ENCODE measurements around the gene FOXP4. TPM values are rescaled to one million over a fixed set of nuclear protein-coding genes. Genes with fewer than 3 reads are reported as not detected.
"Not testable (repeated sequence)": the region's sequence is repeated elsewhere in the genome, so short reads cannot be mapped to it uniquely, and the experiment has no call there.

FOXP4 gene
- polyA plus RNA-seq, 4 donors: 13.8 to 150 (median 16.4) TPM

GRCh38 chr6:41614715-41615114 lies 68.5 kb downstream of the FOXP4 start:
- FAIRE-seq (no peak), DNase-seq (no peak)
- Histone ChIP-seq H3K27ac (ENCODE audit: low read depth in 1 of 3, low read length in 2 of 3) (no peak overlapping the region), H3K36me3 (ENCODE audit: control insufficient read depth in 3 of 3, insufficient read depth in 2 of 3, low read depth in 1 of 3, low read length in 3 of 3) (no peaks in the 10 kb centered on the region), H3K27me3 (ENCODE audit: control insufficient read depth in 3 of 3, insufficient read depth in 3 of 3, low read length in 3 of 3) (peaks cover 0 to 5% (median 4%) of the 10 kb centered on the region in 3 donors), H3K9me3 (ENCODE audit: control insufficient read depth in 2 of 2, insufficient read depth in 1 of 2, low read depth in 1 of 2, low read length in 1 of 2) (peaks cover 0 to 5% of the 10 kb centered on the region in 2 donors), H3K4me3 (ENCODE audit: low read depth in 1 of 3, low read length in 3 of 3) (no peak overlapping the region), H3K4me1 (ENCODE audit: control insufficient read depth in 3 of 3, insufficient read depth in 2 of 3, low read depth in 1 of 3, low read length in 2 of 3) (no peaks in the 10 kb centered on the region)
- 80 to 93% (median 89%) methylated on average over 2 of the region's 2 CpGs for WGBS, 3 donors

GRCh38 chr6:41615311-41615710 lies 69.1 kb downstream of the FOXP4 start:
- Histone ChIP-seq H3K36me3 (ENCODE audit: control insufficient read depth in 3 of 3, insufficient read depth in 2 of 3, low read depth in 1 of 3, low read length in 3 of 3) (no peaks in the 10 kb centered on the region), H3K4me1 (ENCODE audit: control insufficient read depth in 3 of 3, insufficient read depth in 2 of 3, low read depth in 1 of 3, low read length in 2 of 3) (no peaks in the 10 kb centered on the region), H3K9me3 (ENCODE audit: control insufficient read depth in 2 of 2, insufficient read depth in 1 of 2, low read depth in 1 of 2, low read length in 1 of 2) (peaks cover 0 to 5% of the 10 kb centered on the region in 2 donors), H3K27ac (ENCODE audit: low read depth in 1 of 3, low read length in 2 of 3) (no peak overlapping the region), H3K4me3 (ENCODE audit: low read depth in 1 of 3, low read length in 3 of 3) (no peak overlapping the region), H3K27me3 (ENCODE audit: control insufficient read depth in 3 of 3, insufficient read depth in 3 of 3, low read length in 3 of 3) (peaks cover 0 to 5% (median 4%) of the 10 kb centered on the region in 3 donors)
- WGBS, 3 donors: 75 to 90% (median 85%) methylated on average over 7 of the region's 7 CpGs
- no peak for DNase-seq
- no peak for FAIRE-seq

GRCh38 chr6:41618598-41618997 lies 72.4 kb downstream of the FOXP4 start:
- H3K27ac ChIP-seq (ENCODE audit: low read depth in 1 of 3, low read length in 2 of 3): no peak overlapping the region
- H3K4me3 ChIP-seq (ENCODE audit: low read depth in 1 of 3, low read length in 3 of 3): no peak overlapping the region
- no peak for FAIRE-seq
- no peaks in the 10 kb centered on the region for H3K36me3 ChIP-seq (ENCODE audit: control insufficient read depth in 3 of 3, insufficient read depth in 2 of 3, low read depth in 1 of 3, low read length in 3 of 3)
- WGBS, 3 donors: 62 to 86% (median 74%) methylated on average over 3 of the region's 3 CpGs
- H3K4me1 ChIP-seq (ENCODE audit: control insufficient read depth in 3 of 3, insufficient read depth in 2 of 3, low read depth in 1 of 3, low read length in 2 of 3): peaks cover 0 to 9% (median 0%) of the 10 kb centered on the region in 3 donors
- DNase-seq: no peak
- peaks cover 0 to 5% (median 4%) of the 10 kb centered on the region in 3 donors for H3K27me3 ChIP-seq (ENCODE audit: control insufficient read depth in 3 of 3, insufficient read depth in 3 of 3, low read length in 3 of 3)
- peaks cover 0 to 9% of the 10 kb centered on the region in 2 donors for H3K9me3 ChIP-seq (ENCODE audit: control insufficient read depth in 2 of 2, insufficient read depth in 1 of 2, low read depth in 1 of 2, low read length in 1 of 2)

GRCh38 chr6:41619193-41619592 lies 73.0 kb downstream of the FOXP4 start:
- WGBS, 3 donors: 71 to 79% (median 76%) methylated on average over 4 of the region's 4 CpGs
- DNase-seq; H3K4me3 ChIP-seq (ENCODE audit: low read depth in 1 of 3, low read length in 3 of 3); H3K27me3 ChIP-seq (ENCODE audit: control insufficient read depth in 3 of 3, insufficient read depth in 3 of 3, low read length in 3 of 3); H3K27ac ChIP-seq (ENCODE audit: low read depth in 1 of 3, low read length in 2 of 3); H3K36me3 ChIP-seq (ENCODE audit: control insufficient read depth in 3 of 3, insufficient read depth in 2 of 3, low read depth in 1 of 3, low read length in 3 of 3); H3K4me1 ChIP-seq (ENCODE audit: control insufficient read depth in 3 of 3, insufficient read depth in 2 of 3, low read depth in 1 of 3, low read length in 2 of 3); FAIRE-seq; H3K9me3 ChIP-seq (ENCODE audit: control insufficient read depth in 2 of 2, insufficient read depth in 1 of 2, low read depth in 1 of 2, low read length in 1 of 2): not testable (repeated sequence)

- Histone ChIP-seq H3K9me3 (ENCODE audit: control insufficient read depth in 2 of 2, insufficient read depth in 1 of 2, low read depth in 1 of 2, low read length in 1 of 2) (peaks cover 0 to 6% of the 10 kb centered on the region in 2 donors), H3K4me1 (ENCODE audit: control insufficient read depth in 3 of 3, insufficient read depth in 2 of 3, low read depth in 1 of 3, low read length in 2 of 3) (peaks cover 0 to 9% (median 0%) of the 10 kb centered on the region in 3 donors), H3K36me3 (ENCODE audit: control insufficient read depth in 3 of 3, insufficient read depth in 2 of 3, low read depth in 1 of 3, low read length in 3 of 3) (no peaks in the 10 kb centered on the region), H3K27me3 (ENCODE audit: control insufficient read depth in 3 of 3, insufficient read depth in 3 of 3, low read length in 3 of 3) (no peaks in the 10 kb centered on the region), H3K27ac (ENCODE audit: low read depth in 1 of 3, low read length in 2 of 3) (no peak overlapping the region), H3K4me3 (ENCODE audit: low read depth in 1 of 3, low read length in 3 of 3) (no peak overlapping the region)
- FAIRE-seq (no peak), DNase-seq (no peak)
These were observed 75.2 kb downstream of the FOXP4 start for GRCh38 chr6:41621367-41621766.

GRCh38 chr6:41621802-41622201 lies 75.6 kb downstream of the FOXP4 start:
- H3K4me3 ChIP-seq (ENCODE audit: low read depth in 1 of 3, low read length in 3 of 3): no peak overlapping the region
- peaks cover 0 to 9% (median 0%) of the 10 kb centered on the region in 3 donors for H3K4me1 ChIP-seq (ENCODE audit: control insufficient read depth in 3 of 3, insufficient read depth in 2 of 3, low read depth in 1 of 3, low read length in 2 of 3)
- 33 to 43% (median 43%) methylated on average over 2 of the region's 2 CpGs for WGBS, 3 donors
- H3K9me3 ChIP-seq (ENCODE audit: control insufficient read depth in 2 of 2, insufficient read depth in 1 of 2, low read depth in 1 of 2, low read length in 1 of 2): peaks cover 0 to 6% of the 10 kb centered on the region in 2 donors
- FAIRE-seq (no peak), DNase-seq (no peak)
- no peaks in the 10 kb centered on the region for H3K36me3 ChIP-seq (ENCODE audit: control insufficient read depth in 3 of 3, insufficient read depth in 2 of 3, low read depth in 1 of 3, low read length in 3 of 3)
- H3K27ac ChIP-seq (ENCODE audit: low read depth in 1 of 3, low read length in 2 of 3): no peak overlapping the region
- H3K27me3 ChIP-seq (ENCODE audit: control insufficient read depth in 3 of 3, insufficient read depth in 3 of 3, low read length in 3 of 3): no peaks in the 10 kb centered on the region

GRCh38 chr6:41622206-41622988 lies 76.2 kb downstream of the FOXP4 start:
- DNase-seq (no peak), FAIRE-seq (no peak)
- Histone ChIP-seq H3K27me3 (ENCODE audit: control insufficient read depth in 3 of 3, insufficient read depth in 3 of 3, low read length in 3 of 3) (no peaks in the 10 kb centered on the region), H3K4me3 (ENCODE audit: low read depth in 1 of 3, low read length in 3 of 3) (no peak overlapping the region), H3K36me3 (ENCODE audit: control insufficient read depth in 3 of 3, insufficient read depth in 2 of 3, low read depth in 1 of 3, low read length in 3 of 3) (no peaks in the 10 kb centered on the region), H3K4me1 (ENCODE audit: control insufficient read depth in 3 of 3, insufficient read depth in 2 of 3, low read depth in 1 of 3, low read length in 2 of 3) (peaks cover 0 to 9% (median 0%) of the 10 kb centered on the region in 3 donors), H3K9me3 (ENCODE audit: control insufficient read depth in 2 of 2, insufficient read depth in 1 of 2, low read depth in 1 of 2, low read length in 1 of 2) (peaks cover 0 to 6% of the 10 kb centered on the region in 2 donors), H3K27ac (ENCODE audit: low read depth in 1 of 3, low read length in 2 of 3) (no peak overlapping the region)
- 18 to 44% (median 23%) methylated on average over 3 of the region's 3 CpGs for WGBS, 3 donors

GRCh38 chr6:41623330-41623729 lies 77.1 kb downstream of the FOXP4 start:
- Histone ChIP-seq H3K4me1 (ENCODE audit: control insufficient read depth in 3 of 3, insufficient read depth in 2 of 3, low read depth in 1 of 3, low read length in 2 of 3) (peaks cover 0 to 9% (median 0%) of the 10 kb centered on the region in 3 donors), H3K36me3 (ENCODE audit: control insufficient read depth in 3 of 3, insufficient read depth in 2 of 3, low read depth in 1 of 3, low read length in 3 of 3) (no peaks in the 10 kb centered on the region), H3K27ac (ENCODE audit: low read depth in 1 of 3, low read length in 2 of 3) (no peak overlapping the region), H3K27me3 (ENCODE audit: control insufficient read depth in 3 of 3, insufficient read depth in 3 of 3, low read length in 3 of 3) (peaks cover 0 to 3% (median 0%) of the 10 kb centered on the region in 3 donors), H3K9me3 (ENCODE audit: control insufficient read depth in 2 of 2, insufficient read depth in 1 of 2, low read depth in 1 of 2, low read length in 1 of 2) (peaks cover 0 to 6% of the 10 kb centered on the region in 2 donors), H3K4me3 (ENCODE audit: low read depth in 1 of 3, low read length in 3 of 3) (no peak overlapping the region)
- WGBS, 3 donors: 88 to 93% (median 89%) methylated on average over 6 of the region's 6 CpGs
- no peak for DNase-seq
- no peak for FAIRE-seq
